ENCODE data around the gene APBA2. TPM values are rescaled to one million over a fixed set of nuclear protein-coding genes. Genes with fewer than 3 reads are reported as not detected.

APBA2 gene
- total RNA-seq, 1 donor from 2014 or later: 35.8 TPM

- no peak overlapping the region for H3K27ac Mint-ChIP-seq
- Histone ChIP-seq H3K4me2 (no peak overlapping the region), H4K20me1 (ENCODE audit: low read depth) (peaks cover 7% of the 10 kb centered on the region), H3K36me3 (no peaks in the 10 kb centered on the region), H3K27ac (no peak overlapping the region), H3F3A (ENCODE audit: low read depth) (no peaks in the 10 kb centered on the region), H3K9ac (no peak overlapping the region), H3K27me3 (no peaks in the 10 kb centered on the region), H3K4me1 (no peaks in the 10 kb centered on the region), H3K9me3 (ENCODE audit: low read depth) (no peaks in the 10 kb centered on the region), H3K4me3 (no peak overlapping the region), H3K79me2 (ENCODE audit: low read depth) (no peaks in the 10 kb centered on the region), H2AFZ (replicated peaks) (no peak overlapping the region)
- DNase-seq (ENCODE audit: low spot score): no peak
- peaks cover 13% of the 10 kb centered on the region for H3K36me3 Mint-ChIP-seq
- H3K27me3 Mint-ChIP-seq (ENCODE audit: insufficient read depth, low read depth): peaks cover 11% of the 10 kb centered on the region
- no peak for TF ChIP-seq EZH2 (IDR thresholded peaks at IDR 0.05)
- TF ChIP-seq EZH2phosphoT487 (IDR thresholded peaks at IDR 0.05): no peak
- TF ChIP-seq, protein P1, sequence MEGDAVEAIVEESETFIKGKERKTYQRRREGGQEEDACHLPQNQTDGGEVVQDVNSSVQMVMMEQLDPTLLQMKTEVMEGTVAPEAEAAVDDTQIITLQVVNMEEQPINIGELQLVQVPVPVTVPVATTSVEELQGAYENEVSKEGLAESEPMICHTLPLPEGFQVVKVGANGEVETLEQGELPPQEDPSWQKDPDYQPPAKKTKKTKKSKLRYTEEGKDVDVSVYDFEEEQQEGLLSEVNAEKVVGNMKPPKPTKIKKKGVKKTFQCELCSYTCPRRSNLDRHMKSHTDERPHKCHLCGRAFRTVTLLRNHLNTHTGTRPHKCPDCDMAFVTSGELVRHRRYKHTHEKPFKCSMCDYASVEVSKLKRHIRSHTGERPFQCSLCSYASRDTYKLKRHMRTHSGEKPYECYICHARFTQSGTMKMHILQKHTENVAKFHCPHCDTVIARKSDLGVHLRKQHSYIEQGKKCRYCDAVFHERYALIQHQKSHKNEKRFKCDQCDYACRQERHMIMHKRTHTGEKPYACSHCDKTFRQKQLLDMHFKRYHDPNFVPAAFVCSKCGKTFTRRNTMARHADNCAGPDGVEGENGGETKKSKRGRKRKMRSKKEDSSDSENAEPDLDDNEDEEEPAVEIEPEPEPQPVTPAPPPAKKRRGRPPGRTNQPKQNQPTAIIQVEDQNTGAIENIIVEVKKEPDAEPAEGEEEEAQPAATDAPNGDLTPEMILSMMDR (IDR thresholded peaks at IDR 0.05): no peak
- no peak overlapping the region for H3K4me3 Mint-ChIP-seq
- no peaks in the 10 kb centered on the region for H3K9me3 Mint-ChIP-seq
- H3K4me1 Mint-ChIP-seq: peaks cover 2% of the 10 kb centered on the region
Observed at GRCh38 chr15:29092376-29093064, 206.7 kb downstream of the APBA2 start.

DNA sequence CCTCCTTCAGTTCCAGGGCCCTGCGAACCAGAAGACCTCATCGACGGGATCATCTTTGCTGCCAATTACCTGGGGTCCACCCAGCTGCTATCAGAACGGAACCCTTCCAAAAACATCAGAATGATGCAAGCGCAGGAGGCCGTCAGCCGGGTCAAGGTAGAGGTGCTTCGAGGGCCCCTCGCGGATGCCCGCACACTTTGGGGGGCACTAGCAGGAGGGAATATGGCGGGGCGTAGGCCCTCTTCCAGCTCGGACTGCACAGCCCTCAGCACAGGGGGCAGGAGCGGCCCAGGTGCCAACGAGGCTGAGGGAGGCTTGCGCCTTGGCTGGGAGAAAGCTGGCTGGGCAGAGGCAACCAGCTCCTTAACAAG, 207.3 kb downstream of the APBA2 start:
- Mint-ChIP-seq H3K36me3 (peaks cover 18% of the 10 kb centered on the region), H3K27me3 (ENCODE audit: insufficient read depth, low read depth) (peaks cover 11% of the 10 kb centered on the region), H3K4me3 (no peak overlapping the region), H3K27ac (no peak overlapping the region), H3K4me1 (peaks cover 7% of the 10 kb centered on the region), H3K9me3 (no peaks in the 10 kb centered on the region)
- no peaks in the 10 kb centered on the region for H3K4me1 ChIP-seq
- DNase-seq (ENCODE audit: low spot score): no peak
- no peaks in the 10 kb centered on the region for H3K9me3 ChIP-seq (ENCODE audit: low read depth)
- no peaks in the 10 kb centered on the region for H3K79me2 ChIP-seq (ENCODE audit: low read depth)
- no peak overlapping the region for H3K4me3 ChIP-seq
- H3K27ac ChIP-seq: no peak overlapping the region
- TF ChIP-seq, protein P1 (IDR thresholded peaks at IDR 0.05): no peak
- no peak for TF ChIP-seq EZH2phosphoT487 (IDR thresholded peaks at IDR 0.05)
- no peak for TF ChIP-seq EZH2 (IDR thresholded peaks at IDR 0.05)
- no peaks in the 10 kb centered on the region for H3K27me3 ChIP-seq
- no peaks in the 10 kb centered on the region for H3F3A ChIP-seq (ENCODE audit: low read depth)
- H3K9ac ChIP-seq: no peak overlapping the region
- no peak overlapping the region for H3K4me2 ChIP-seq
- H4K20me1 ChIP-seq (ENCODE audit: low read depth): peaks cover 7% of the 10 kb centered on the region
- H3K36me3 ChIP-seq: no peaks in the 10 kb centered on the region
- no peak overlapping the region for H2AFZ ChIP-seq (replicated peaks)

GRCh38 chr15:29093696-29094343, 208.0 kb downstream of the APBA2 start:
- peak overlapping the region; percentile 65 for H3K27ac Mint-ChIP-seq

More at GRCh38 chr15:29093696-29094343, 208.0 kb downstream of the APBA2 start:
- peaks cover 7% of the 10 kb centered on the region for H4K20me1 ChIP-seq (ENCODE audit: low read depth)
- H3K9ac ChIP-seq: no peak overlapping the region
- no peaks in the 10 kb centered on the region for H3K36me3 ChIP-seq
- peaks cover 7% of the 10 kb centered on the region for H3K4me1 Mint-ChIP-seq
- H3K9me3 ChIP-seq (ENCODE audit: low read depth): no peaks in the 10 kb centered on the region
- no peak for DNase-seq (ENCODE audit: low spot score)
- H3K27me3 Mint-ChIP-seq (ENCODE audit: insufficient read depth, low read depth): peaks cover 11% of the 10 kb centered on the region
- H3K27me3 ChIP-seq: no peaks in the 10 kb centered on the region
- H3K4me1 ChIP-seq: no peaks in the 10 kb centered on the region
- no peaks in the 10 kb centered on the region for H3K9me3 Mint-ChIP-seq
- no peaks in the 10 kb centered on the region for H3F3A ChIP-seq (ENCODE audit: low read depth)
- no peak overlapping the region for H3K4me3 ChIP-seq
- no peak overlapping the region for H3K4me2 ChIP-seq
- H3K36me3 Mint-ChIP-seq: peaks cover 23% of the 10 kb centered on the region
- no peaks in the 10 kb centered on the region for H3K79me2 ChIP-seq (ENCODE audit: low read depth)
- H2AFZ ChIP-seq (replicated peaks): no peak overlapping the region
- H3K4me3 Mint-ChIP-seq: no peak overlapping the region
- TF ChIP-seq EZH2phosphoT487 (IDR thresholded peaks at IDR 0.05): no peak
- TF ChIP-seq EZH2 (IDR thresholded peaks at IDR 0.05): no peak
- TF ChIP-seq, protein P1 (IDR thresholded peaks at IDR 0.05): no peak
- H3K27ac ChIP-seq: no peak overlapping the region
